ENCODE results near the gene CXXC5. TPM values are rescaled to one million over a fixed set of nuclear protein-coding genes. Genes with fewer than 3 reads are reported as not detected.

CXXC5 gene
- total RNA-seq, 6 donors from 2014 or later: 25.7 to 39.5 (median 33.0) TPM

GRCh38 chr5:139682016-139682975, 34.1 kb downstream of the CXXC5 start:
- H3K4me1 ChIP-seq: peaks cover 0 to 8% (median 0%) of the 10 kb centered on the region in 4 donors
- H3K27ac ChIP-seq: no peak overlapping the region
- no peaks in the 10 kb centered on the region for H3K9me3 ChIP-seq
- no peak overlapping the region for H3K4me3 ChIP-seq
- no peak for ATAC-seq (ENCODE audit: low FRiP score in 2 of 2)
- 92 to 96% methylated on average over 22 to 28 of the region's 29 CpGs for WGBS, 2 donors
- H3K27me3 ChIP-seq: no peaks in the 10 kb centered on the region
- no peak for TF ChIP-seq EP300 (IDR thresholded peaks at IDR 0.05)
- TF ChIP-seq POLR2AphosphoS5 (IDR thresholded peaks at IDR 0.05): no peak
- TF ChIP-seq CTCF (IDR thresholded peaks at IDR 0.05): no peak
- no peak for TF ChIP-seq POLR2A (IDR thresholded peaks at IDR 0.05)
- peaks cover 2 to 35% (median 19%) of the 10 kb centered on the region in 4 donors for H3K36me3 ChIP-seq
- DNase-seq: peak in 1 of 2 donors; percentile 54

- no peak for DNase-seq
- TF ChIP-seq EP300 (IDR thresholded peaks at IDR 0.05) (no peak), CTCF (IDR thresholded peaks at IDR 0.05) (no peak), POLR2A (IDR thresholded peaks at IDR 0.05) (no peak), POLR2AphosphoS5 (IDR thresholded peaks at IDR 0.05) (no peak)
- no peak for ATAC-seq (ENCODE audit: low FRiP score in 2 of 2)
- Histone ChIP-seq H3K27me3 (no peaks in the 10 kb centered on the region), H3K4me3 (no peak overlapping the region), H3K4me1 (peaks cover 0 to 8% (median 0%) of the 10 kb centered on the region in 4 donors), H3K9me3 (no peaks in the 10 kb centered on the region), H3K36me3 (peaks cover 2 to 35% (median 19%) of the 10 kb centered on the region in 4 donors), H3K27ac (no peak overlapping the region)
- 73 to 79% methylated on average over 20 of the region's 20 CpGs for WGBS, 2 donors
Observed at GRCh38 chr5:139683295-139684271, 35.4 kb downstream of the CXXC5 start.

- Histone ChIP-seq H3K27me3 (no peaks in the 10 kb centered on the region), H3K36me3 (peaks cover 2 to 35% (median 19%) of the 10 kb centered on the region in 4 donors), H3K9me3 (no peaks in the 10 kb centered on the region), H3K4me1 (peaks cover 0 to 12% (median under 1%) of the 10 kb centered on the region in 4 donors), H3K4me3 (no peak overlapping the region), H3K27ac (no peak overlapping the region)
- ATAC-seq (ENCODE audit: low FRiP score in 2 of 2) (no peak), DNase-seq (no peak)
- TF ChIP-seq EP300 (IDR thresholded peaks at IDR 0.05): no peak
- TF ChIP-seq POLR2AphosphoS5 (IDR thresholded peaks at IDR 0.05): no peak
- no peak for TF ChIP-seq CTCF (IDR thresholded peaks at IDR 0.05)
- TF ChIP-seq POLR2A (IDR thresholded peaks at IDR 0.05): no peak
- 83 to 89% methylated on average over 3 to 7 of the region's 7 CpGs for WGBS, 2 donors
Observed at GRCh38 chr5:139684350-139684880, 36.3 kb downstream of the CXXC5 start.

GRCh38 chr5:139684881-139685749, 37.0 kb downstream of the CXXC5 start:
- Histone ChIP-seq H3K27ac (no peak overlapping the region), H3K4me1 (peaks cover 5 to 19% (median 7%) of the 10 kb centered on the region in 4 donors), H3K9me3 (no peaks in the 10 kb centered on the region), H3K27me3 (no peaks in the 10 kb centered on the region), H3K4me3 (no peak overlapping the region), H3K36me3 (peaks cover 2 to 35% (median 18%) of the 10 kb centered on the region in 4 donors)
- DNase-seq (peak in 1 of 2 donors; percentile 63), ATAC-seq (ENCODE audit: low FRiP score in 2 of 2) (no peak)
- 58 to 67% methylated on average over 6 to 19 of the region's 19 CpGs for WGBS, 2 donors
- TF ChIP-seq CTCF (IDR thresholded peaks at IDR 0.05) (no peak), EP300 (IDR thresholded peaks at IDR 0.05) (no peak), POLR2A (IDR thresholded peaks at IDR 0.05) (no peak), POLR2AphosphoS5 (IDR thresholded peaks at IDR 0.05) (no peak)
